COLO829 (cell line): ENCODE data around the gene RABEP1.
"Not testable (repeated sequence)": the region's sequence is repeated elsewhere in the genome, so short reads cannot be mapped to it uniquely, and the experiment has no call there.

Experiments used
- DNase-seq: peaks from one replicate; pipeline ENCODE4 v3.0.0; 2012; ENCODE audit warnings: low spot score

RABEP1 gene

GRCh38 chr17:5424909-5425308, 142.8 kb downstream of the RABEP1 start:
- no peak for DNase-seq

GRCh38 chr17:5425826-5426225, 143.7 kb downstream of the RABEP1 start:
- no peak for DNase-seq

GRCh38 chr17:5429191-5429887, 147.3 kb downstream of the RABEP1 start:
- DNase-seq = peak; percentile 30

GRCh38 chr17:5430413-5430999, 148.4 kb downstream of the RABEP1 start:
- DNase-seq = no peak

GRCh38 chr17:5431234-5431633, 149.2 kb downstream of the RABEP1 start:
- not testable (repeated sequence) for DNase-seq

GRCh38 chr17:5431949-5432556, 150.0 kb downstream of the RABEP1 start:
- no peak for DNase-seq

GRCh38 chr17:5434984-5435383, 152.9 kb downstream of the RABEP1 start:
- DNase-seq = no peak
